ENCODE measurements around the gene THOC7. TPM values are rescaled to one million over a fixed set of nuclear protein-coding genes. Genes with fewer than 3 reads are reported as not detected.

Gene THOC7
- total and polyA plus RNA-seq, 2 donors (not counting 3 experiments of a cell fraction or from before 2014, with no cell fraction given), result 16.9 to 68.7 TPM

GRCh38 chr3:63909431-63909830 lies 45.8 kb upstream of the THOC7 start:
- Histone ChIP-seq H3K27me3 (ENCODE audit: control insufficient read depth in 2 of 2, insufficient read depth in 2 of 2, low read length in 2 of 2) (no peaks in the 10 kb centered on the region), H3K9ac (replicated peaks; ENCODE audit: extremely low read depth, insufficient read depth, low read length) (no peak overlapping the region), H3K79me2 (ENCODE audit: control insufficient read depth, insufficient read depth, low read length) (peaks cover 15% of the 10 kb centered on the region), H2AFZ (ENCODE audit: low read depth, low read length) (no peak overlapping the region), H4K20me1 (replicated peaks; ENCODE audit: control insufficient read depth, extremely low read depth, insufficient read depth, low read length) (no peaks in the 10 kb centered on the region), H3K27ac (ENCODE audit: insufficient read depth, low read depth, low read length) (no peak overlapping the region), H3K4me3 (replicated peaks in 1 of 3; ENCODE audit: insufficient read depth in 1 of 3, low read depth in 1 of 3, low read length in 3 of 3) (no peak overlapping the region), H3K4me2 (ENCODE audit: insufficient read depth, low read length) (no peak overlapping the region), H3K9me1 (replicated peaks; ENCODE audit: control insufficient read depth, extremely low read depth, insufficient read depth, low read length) (no peaks in the 10 kb centered on the region), H3K36me3 (ENCODE audit: control insufficient read depth in 2 of 2, extremely low read depth in 1 of 2, insufficient read depth in 2 of 2, low read length in 2 of 2) (no peaks in the 10 kb centered on the region), H3K4me1 (ENCODE audit: control insufficient read depth, extremely low read depth, insufficient read depth, low read length) (peaks cover 24% of the 10 kb centered on the region), H3K9me3 (replicated peaks; ENCODE audit: control insufficient read depth, insufficient read depth, low read length) (no peaks in the 10 kb centered on the region)
- BruUV-seq (replicated peaks), result no TSS peak
- dilution Hi-C loops (cut with MboI; ENCODE audit: extremely low pct_ligation_motif_present, low sequenced_read_pairs) (no loop called here), intact Hi-C loops (cut with micrococcal nuclease) (no loop called here)
- FAIRE-seq, result no peak
- TF ChIP-seq FOS (IDR thresholded peaks at IDR 0.05; ENCODE audit: borderline replicate concordance, insufficient read depth, low read length), result peak; percentile 44
- TF ChIP-seq POLR2A (IDR thresholded peaks at IDR 0.05; ENCODE audit: low read depth, low read length), result no peak
- CTCF ChIA-PET, result no interaction called here
- POLR2A ChIA-PET, result no interaction called here
- no peak for DNase-seq (ENCODE audit: low read depth, low spot score)

GRCh38 chr3:63908776-63909175 lies 45.2 kb upstream of the THOC7 start:
- H3K4me3 ChIP-seq (replicated peaks in 1 of 3; ENCODE audit: insufficient read depth in 1 of 3, low read depth in 1 of 3, low read length in 3 of 3), result no peak overlapping the region
- CTCF ChIA-PET, result no interaction called here
- dilution Hi-C loops (cut with MboI; ENCODE audit: extremely low pct_ligation_motif_present, low sequenced_read_pairs) (no loop called here), intact Hi-C loops (cut with micrococcal nuclease) (no loop called here)
- no peaks in the 10 kb centered on the region for H3K27me3 ChIP-seq (ENCODE audit: control insufficient read depth in 2 of 2, insufficient read depth in 2 of 2, low read length in 2 of 2)
- H3K4me1 ChIP-seq (ENCODE audit: control insufficient read depth, extremely low read depth, insufficient read depth, low read length), result peaks cover 21% of the 10 kb centered on the region
- FAIRE-seq, result no peak
- BruUV-seq (replicated peaks), result no TSS peak
- no peaks in the 10 kb centered on the region for H3K36me3 ChIP-seq (ENCODE audit: control insufficient read depth in 2 of 2, extremely low read depth in 1 of 2, insufficient read depth in 2 of 2, low read length in 2 of 2)
- POLR2A ChIA-PET, result no interaction called here
- H4K20me1 ChIP-seq (replicated peaks; ENCODE audit: control insufficient read depth, extremely low read depth, insufficient read depth, low read length), result no peaks in the 10 kb centered on the region
- DNase-seq (ENCODE audit: low read depth, low spot score), result no peak
- H2AFZ ChIP-seq (ENCODE audit: low read depth, low read length), result no peak overlapping the region
- no peaks in the 10 kb centered on the region for H3K9me3 ChIP-seq (replicated peaks; ENCODE audit: control insufficient read depth, insufficient read depth, low read length)
- no peak for TF ChIP-seq FOS (IDR thresholded peaks at IDR 0.05; ENCODE audit: borderline replicate concordance, insufficient read depth, low read length)
- no peak for TF ChIP-seq EZH2 (IDR thresholded peaks at IDR 0.05; ENCODE audit: borderline replicate concordance, low read depth, low read length, severe bottlenecking)
- TF ChIP-seq CTCF (IDR thresholded peaks at IDR 0.05; ENCODE audit: extremely low read depth in 1 of 2, insufficient read depth in 1 of 2, low read depth in 1 of 2, low read length in 2 of 2), result no peak
- no peak for TF ChIP-seq MAX (IDR thresholded peaks at IDR 0.05; ENCODE audit: insufficient read depth, insufficient read length)
- TF ChIP-seq JUN (IDR thresholded peaks at IDR 0.05; ENCODE audit: borderline replicate concordance, insufficient read depth, insufficient read length, low read depth), result no peak
- no peak for TF ChIP-seq POLR2AphosphoS5 (IDR thresholded peaks at IDR 0.05; ENCODE audit: insufficient read depth, low read depth, low read length)
- TF ChIP-seq POLR2A (IDR thresholded peaks at IDR 0.05; ENCODE audit: low read depth, low read length), result no peak
- no peak for TF ChIP-seq GATA2 (IDR thresholded peaks at IDR 0.05; ENCODE audit: insufficient read depth, insufficient read length, low read depth, low read length)
- TF ChIP-seq MYC (IDR thresholded peaks at IDR 0.05; ENCODE audit: low read depth, low read length), result no peak
- no peak overlapping the region for H3K27ac ChIP-seq (ENCODE audit: insufficient read depth, low read depth, low read length)
- peaks cover 11% of the 10 kb centered on the region for H3K79me2 ChIP-seq (ENCODE audit: control insufficient read depth, insufficient read depth, low read length)
- no peaks in the 10 kb centered on the region for H3K9me1 ChIP-seq (replicated peaks; ENCODE audit: control insufficient read depth, extremely low read depth, insufficient read depth, low read length)
- no peak overlapping the region for H3K9ac ChIP-seq (replicated peaks; ENCODE audit: extremely low read depth, insufficient read depth, low read length)
- no peak overlapping the region for H3K4me2 ChIP-seq (ENCODE audit: insufficient read depth, low read length)
